CD4-positive, alpha-beta T cell (primary cell): ENCODE results near the gene ASB18. TPM values are rescaled to one million over a fixed set of nuclear protein-coding genes. Genes with fewer than 3 reads are reported as not detected.

Experiments
- ATAC-seq: fragments of 200-7000 bp; cut with Tn5 transposase; one replicate; pipeline ENCODE4 v1.10.0; 2022; ENCODE audit warnings: mild to moderate bottlenecking; ENCODE audit not compliant: poor library complexity
- CTCF ChIA-PET: fragments of 350-600 bp; sonication (Branson Sonifier 250); formaldehyde crosslinking; loops from one replicate; lab custom pipeline; 2021; ENCODE audit warnings: antibody characterized with exemption, inconsistent platforms; lab: Charles Lee
- POLR2A ChIA-PET: fragments of 350-600 bp; sonication (Branson Sonifier 250); formaldehyde crosslinking; loops from one replicate; lab custom pipeline; 2021; ENCODE audit warnings: antibody characterized with exemption, inconsistent platforms; lab: Charles Lee
- DNase-seq, 14 experiments: peaks; one replicate each; pipeline ENCODE4 v3.0.0-alpha.2; 2013 to 2020; ENCODE audit warnings: mixed read lengths in 2 of 14
- H3K27ac ChIP-seq, 2 donors: one replicate each; pipeline versions ENCODE4 v1.5.1 to v1.7.0; 2013; ENCODE audit warnings: low read length in 2 of 2, low read depth in 1 of 2, mild to moderate bottlenecking in 1 of 2
- H3K27me3 ChIP-seq, 2 experiments: 1 replicate in 1 of 2; 2 replicates in 1 of 2; pipeline versions ENCODE4 v1.6.1 to v1.7.0; 2013; ENCODE audit warnings: low read length in 2 of 2, control low read depth in 1 of 2, mild to moderate bottlenecking in 1 of 2, moderate library complexity in 1 of 2; ENCODE audit not compliant: insufficient read depth in 2 of 2, control insufficient read depth in 1 of 2
- H3K36me3 ChIP-seq: one replicate; pipeline ENCODE4 v1.6.1; 2013; ENCODE audit warnings: low read length, control low read depth; ENCODE audit not compliant: insufficient read depth
- H3K4me1 ChIP-seq: one replicate; pipeline ENCODE4 v1.6.1; 2013; ENCODE audit warnings: low read length, control low read depth; ENCODE audit not compliant: insufficient read depth
- H3K4me3 ChIP-seq: one replicate; pipeline ENCODE4 v1.5.1; 2013; ENCODE audit warnings: mild to moderate bottlenecking, low read length, moderate library complexity
- H3K9me3 ChIP-seq, 2 experiments: 1 replicate in 1 of 2; 2 replicates in 1 of 2; pipeline versions ENCODE4 v1.6.1 to v1.7.0; 2013; ENCODE audit warnings: low read length in 2 of 2, mild to moderate bottlenecking in 2 of 2, control low read depth in 1 of 2, moderate library complexity in 1 of 2; ENCODE audit not compliant: control insufficient read depth in 1 of 2, insufficient read depth in 1 of 2
- H3K27ac Mint-ChIP-seq: one replicate; pipeline ENCODE4 v1.8.0; 2020; ENCODE audit warnings: mixed read lengths
- H3K27me3 Mint-ChIP-seq: one replicate; pipeline ENCODE4 v1.8.0; 2021; ENCODE audit warnings: mixed read lengths
- H3K36me3 Mint-ChIP-seq: one replicate; pipeline ENCODE4 v1.8.0; 2021; ENCODE audit warnings: low read depth, mixed read lengths
- H3K4me1 Mint-ChIP-seq: one replicate; pipeline ENCODE4 v1.8.0; 2021; ENCODE audit warnings: low read depth, mixed read lengths
- H3K4me3 Mint-ChIP-seq: one replicate; pipeline ENCODE4 v1.8.0; 2020; ENCODE audit warnings: mild to moderate bottlenecking, mixed read lengths
- H3K9me3 Mint-ChIP-seq: one replicate; pipeline ENCODE4 v1.8.0; 2020; ENCODE audit warnings: mixed read lengths
- intact Hi-C, 2 experiments: fragments of 100-400 bp; cut with DNase I in 1 of 2; cut with micrococcal nuclease in 1 of 2; formaldehyde crosslinking; loops; one replicate each; pipeline versions ENCODE4 v1.15.1 to v1.9.0; 2023 to 2025; cut with DNase I, micrococcal nuclease
- total RNA-seq, 174 experiments: library from RNA in 2 of 174; stranded (reverse) in 2 of 174; gene quantifications; one replicate each; pipeline ENCODE4 v1.2.3 and lab custom pipeline; 2021 to 2026
- TF ChIP-seq, protein P1 (sequence below): fragments of 200-600 bp; IDR thresholded peaks from one replicate; pipeline ENCODE4 v1.8.0; 2022; ENCODE audit warnings: antibody characterized with exemption, mild to moderate bottlenecking

ASB18 gene
- total RNA-seq, 2 experiments from 2014 or later: not detected

DNA sequence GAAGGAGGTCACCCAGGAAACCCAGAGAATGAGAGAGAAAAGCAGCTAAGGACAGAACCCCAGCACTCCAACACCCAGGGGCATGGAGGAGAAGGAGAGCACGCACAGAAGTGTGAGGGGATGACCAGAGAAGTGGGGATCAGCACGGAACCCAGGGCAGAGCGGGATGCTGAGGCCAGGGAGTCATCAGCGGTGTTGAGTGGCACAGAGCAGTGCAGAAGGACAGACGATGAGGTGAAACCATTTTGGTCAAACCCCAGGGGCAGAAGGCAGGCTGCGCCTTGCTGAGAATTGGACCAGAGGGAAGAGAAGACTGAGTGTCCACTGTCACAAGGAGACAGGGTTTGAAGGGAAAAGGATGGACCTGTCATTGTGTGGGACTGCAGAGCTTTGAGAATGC, 23.4 kb upstream of the ASB18 start:
- Mint-ChIP-seq H3K27ac (no peak overlapping the region), H3K36me3 (no peaks in the 10 kb centered on the region), H3K9me3 (peaks cover 2% of the 10 kb centered on the region), H3K27me3 (peaks cover 36% of the 10 kb centered on the region), H3K4me1 (no peaks in the 10 kb centered on the region), H3K4me3 (no peak overlapping the region)
- intact Hi-C loops: no loop called here
- H3K27ac ChIP-seq: no peak overlapping the region
- no peaks in the 10 kb centered on the region for H3K36me3 ChIP-seq
- ATAC-seq: no peak
- POLR2A ChIA-PET: no interaction called here
- H3K27me3 ChIP-seq: peaks cover 0 to 4% of the 10 kb centered on the region in 2 experiments
- H3K4me1 ChIP-seq: no peaks in the 10 kb centered on the region
- H3K4me3 ChIP-seq: no peak overlapping the region
- TF ChIP-seq, protein P1, sequence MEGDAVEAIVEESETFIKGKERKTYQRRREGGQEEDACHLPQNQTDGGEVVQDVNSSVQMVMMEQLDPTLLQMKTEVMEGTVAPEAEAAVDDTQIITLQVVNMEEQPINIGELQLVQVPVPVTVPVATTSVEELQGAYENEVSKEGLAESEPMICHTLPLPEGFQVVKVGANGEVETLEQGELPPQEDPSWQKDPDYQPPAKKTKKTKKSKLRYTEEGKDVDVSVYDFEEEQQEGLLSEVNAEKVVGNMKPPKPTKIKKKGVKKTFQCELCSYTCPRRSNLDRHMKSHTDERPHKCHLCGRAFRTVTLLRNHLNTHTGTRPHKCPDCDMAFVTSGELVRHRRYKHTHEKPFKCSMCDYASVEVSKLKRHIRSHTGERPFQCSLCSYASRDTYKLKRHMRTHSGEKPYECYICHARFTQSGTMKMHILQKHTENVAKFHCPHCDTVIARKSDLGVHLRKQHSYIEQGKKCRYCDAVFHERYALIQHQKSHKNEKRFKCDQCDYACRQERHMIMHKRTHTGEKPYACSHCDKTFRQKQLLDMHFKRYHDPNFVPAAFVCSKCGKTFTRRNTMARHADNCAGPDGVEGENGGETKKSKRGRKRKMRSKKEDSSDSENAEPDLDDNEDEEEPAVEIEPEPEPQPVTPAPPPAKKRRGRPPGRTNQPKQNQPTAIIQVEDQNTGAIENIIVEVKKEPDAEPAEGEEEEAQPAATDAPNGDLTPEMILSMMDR: no peak
- no peak for DNase-seq
- no peaks in the 10 kb centered on the region for H3K9me3 ChIP-seq
- CTCF ChIA-PET: no interaction called here

DNA sequence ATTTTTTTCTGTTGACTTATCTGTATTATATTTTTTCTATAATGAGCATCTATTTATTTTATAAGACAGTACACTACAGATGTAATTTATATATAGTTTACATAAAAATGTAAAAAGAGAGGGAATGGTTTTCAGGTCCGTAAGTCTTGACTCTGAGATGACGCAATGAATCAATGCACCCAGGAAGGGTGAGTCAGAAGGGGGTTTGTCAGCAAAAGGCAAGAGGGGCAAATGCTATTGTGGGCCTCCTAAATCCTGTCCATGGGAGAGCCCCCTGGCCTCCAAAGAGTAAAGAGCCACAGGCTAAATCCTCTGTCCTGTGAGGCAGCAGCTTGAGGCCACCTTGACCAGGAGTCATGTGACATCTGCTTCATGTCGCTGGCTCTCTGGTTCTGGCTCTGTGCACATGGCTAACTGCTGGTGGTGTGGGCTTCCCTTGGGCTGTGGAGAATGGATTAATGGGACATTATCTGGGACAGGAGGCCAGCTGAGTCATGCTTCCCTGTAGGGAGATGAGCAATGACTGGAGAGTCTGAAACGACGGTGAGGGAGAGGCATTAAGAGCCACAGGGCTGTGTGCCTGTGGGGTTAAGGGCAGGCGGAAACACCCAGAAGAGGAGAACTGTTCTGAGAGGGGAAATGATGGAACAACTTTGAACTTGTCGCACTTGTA, 22.8 kb upstream of the ASB18 start:
- POLR2A ChIA-PET: no interaction called here
- H3K27me3 Mint-ChIP-seq: peaks cover 41% of the 10 kb centered on the region
- H3K27me3 ChIP-seq: peaks cover 0 to 4% of the 10 kb centered on the region in 2 experiments
- CTCF ChIA-PET: no interaction called here
- H3K27ac ChIP-seq: no peak overlapping the region
- no peak overlapping the region for H3K4me3 Mint-ChIP-seq
- intact Hi-C loops: no loop called here
- no peaks in the 10 kb centered on the region for H3K4me1 ChIP-seq
- H3K36me3 Mint-ChIP-seq: no peaks in the 10 kb centered on the region
- DNase-seq (no peak), ATAC-seq (no peak)
- H3K4me3 ChIP-seq: no peak overlapping the region
- H3K9me3 ChIP-seq: no peaks in the 10 kb centered on the region
- no peaks in the 10 kb centered on the region for H3K36me3 ChIP-seq
- no peak overlapping the region for H3K27ac Mint-ChIP-seq
- no peaks in the 10 kb centered on the region for H3K4me1 Mint-ChIP-seq
- TF ChIP-seq, protein P1: no peak
- H3K9me3 Mint-ChIP-seq: peaks cover 3% of the 10 kb centered on the region

DNA sequence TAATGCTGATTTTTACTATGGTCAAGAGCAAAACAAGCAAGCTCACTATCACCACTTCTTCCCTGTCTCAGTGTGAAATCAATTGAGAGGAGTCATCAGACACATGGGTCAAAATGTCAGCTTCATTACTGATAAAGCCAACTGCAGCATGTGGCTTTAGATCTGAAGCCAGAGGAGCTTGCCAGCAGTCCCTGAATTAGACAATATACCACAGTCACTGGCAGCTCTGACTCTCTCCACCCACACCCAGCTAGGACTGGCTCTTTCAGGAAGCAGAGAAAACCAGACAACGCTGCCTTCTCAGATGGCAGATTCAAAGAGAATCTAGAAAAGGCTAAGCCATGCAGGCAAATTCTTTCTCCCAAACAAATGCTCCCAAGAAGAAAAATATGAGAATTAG, 20.0 kb upstream of the ASB18 start:
- Histone ChIP-seq H3K4me3 (no peak overlapping the region), H3K4me1 (no peaks in the 10 kb centered on the region), H3K27ac (no peak overlapping the region), H3K27me3 (peaks cover 0 to 7% of the 10 kb centered on the region in 2 experiments), H3K9me3 (no peaks in the 10 kb centered on the region), H3K36me3 (no peaks in the 10 kb centered on the region)
- no peaks in the 10 kb centered on the region for H3K4me1 Mint-ChIP-seq
- ATAC-seq (no peak), DNase-seq (no peak)
- POLR2A ChIA-PET: no interaction called here
- H3K27me3 Mint-ChIP-seq: peaks cover 46% of the 10 kb centered on the region
- H3K36me3 Mint-ChIP-seq: no peaks in the 10 kb centered on the region
- TF ChIP-seq, protein P1: no peak
- no peak overlapping the region for H3K4me3 Mint-ChIP-seq
- H3K9me3 Mint-ChIP-seq: peaks cover 5% of the 10 kb centered on the region
- CTCF ChIA-PET: no interaction called here
- intact Hi-C loops: no loop called here
- H3K27ac Mint-ChIP-seq: no peak overlapping the region
